Activated naive CD4-positive, alpha-beta T cell treated with anti-CD3 and anti-CD28 coated beads, Interleukin-2, amount 50 U/mL, for 16 hours (primary cell): ENCODE data around the gene CBLN3.
"Not testable (repeated sequence)": the region's sequence is repeated elsewhere in the genome, so short reads cannot be mapped to it uniquely, and the experiment has no call there.

ENCODE experiments used
- DNase-seq: peaks from one replicate; pipeline ENCODE4 v3.0.0-alpha.2; 2020

The CBLN3 gene

DNA sequence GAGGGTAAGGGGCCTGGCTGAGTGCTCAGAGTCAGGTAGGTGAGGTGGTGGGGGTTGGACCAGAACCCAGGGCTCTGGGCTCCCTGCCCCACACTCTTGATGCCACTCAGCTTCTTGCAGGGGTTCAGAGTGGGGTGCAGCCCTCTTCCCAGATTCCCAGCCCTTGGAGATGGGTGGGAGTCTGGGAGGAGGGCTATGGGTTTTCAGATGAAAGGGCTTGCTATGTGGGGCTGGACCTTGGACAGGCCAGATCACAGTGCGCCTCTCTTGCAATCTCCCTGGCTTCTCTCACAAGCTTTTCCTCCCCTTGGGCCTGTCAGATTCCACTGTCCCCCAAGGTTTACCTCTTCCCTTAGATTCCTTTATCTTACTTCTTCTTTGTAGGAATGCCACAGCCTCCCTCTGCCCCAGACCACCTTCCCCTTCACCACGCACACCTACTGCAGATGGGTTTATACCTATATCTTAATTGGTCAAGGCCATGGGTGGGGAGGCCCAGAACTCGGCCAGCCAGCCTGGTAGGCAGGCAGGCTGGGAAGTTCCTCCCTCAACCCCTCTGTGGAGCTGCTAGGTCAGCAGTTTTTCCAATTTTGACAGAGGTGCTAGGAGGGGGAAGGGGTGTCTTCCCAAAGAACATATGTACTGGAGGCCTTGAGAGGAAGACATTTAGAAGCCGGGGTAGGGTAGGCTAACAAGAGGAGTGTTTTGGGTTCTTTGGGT, 29.3 kb downstream of the CBLN3 start:
- no peak for DNase-seq

DNA sequence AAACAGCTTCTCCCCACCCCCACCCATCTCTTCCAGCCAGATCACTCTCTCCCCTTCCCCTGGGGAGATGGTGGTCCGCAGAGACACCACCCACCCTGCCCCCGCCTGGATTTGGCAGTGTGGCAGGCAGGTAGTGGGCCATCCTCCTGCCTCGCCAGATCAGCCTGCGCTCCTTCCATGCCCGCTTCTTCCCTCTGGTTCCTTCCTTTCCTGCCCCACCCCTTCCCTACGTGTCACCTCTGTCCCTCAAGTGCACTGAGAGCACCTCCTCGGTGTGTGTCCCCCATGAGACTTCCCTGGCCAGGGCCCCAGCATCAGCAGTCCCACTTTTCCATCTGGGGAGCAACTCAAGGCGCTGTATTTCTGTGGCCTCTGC, 30.0 kb downstream of the CBLN3 start:
- no peak for DNase-seq

DNA sequence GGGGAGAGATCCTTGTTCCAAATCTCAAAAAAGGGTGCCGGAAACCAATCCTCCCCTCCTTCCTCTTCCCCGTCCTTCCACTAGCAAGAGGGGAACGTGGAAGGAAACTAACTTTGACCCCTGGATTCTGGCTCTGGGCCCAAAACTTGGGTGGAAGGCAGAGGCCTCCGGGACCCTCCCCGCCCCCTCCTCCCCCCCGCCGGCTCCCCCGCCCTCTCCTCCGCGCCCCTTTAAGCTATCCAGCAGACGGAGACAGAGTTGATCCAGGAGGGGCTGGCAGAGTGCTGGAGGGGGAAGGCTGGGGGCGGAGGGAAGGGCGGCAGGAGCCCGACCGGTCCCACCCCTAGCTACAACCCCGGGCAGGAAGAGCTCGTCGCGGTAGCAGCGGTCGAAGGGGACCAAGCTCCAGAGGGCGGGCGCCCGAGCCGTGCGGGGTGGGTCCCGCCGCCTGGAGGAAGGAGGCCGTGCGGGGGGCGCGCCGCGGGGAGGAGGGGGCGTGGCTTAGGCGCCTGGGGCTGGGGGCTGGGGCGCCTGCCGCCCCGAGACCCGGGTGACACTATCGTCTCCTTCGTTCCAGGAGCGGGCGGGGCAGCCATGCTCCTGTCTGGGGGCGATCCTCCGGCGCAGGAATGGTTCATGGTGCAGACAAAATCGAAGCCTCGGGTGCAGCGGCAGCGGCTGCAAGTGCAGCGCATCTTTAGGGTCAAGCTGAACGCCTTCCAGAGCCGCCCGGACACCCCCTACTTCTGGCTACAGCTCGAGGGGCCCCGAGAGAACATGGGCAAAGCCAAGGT, 30.6 kb downstream of the CBLN3 start, which contains the start of gene NYNRIN:
NYNRIN (plus strand) TSS at position 351 of the 794 bp plus-strand sequence; CDS start at position 595, 244 bp downstream.
- DNase-seq: peak; percentile 47

DNA sequence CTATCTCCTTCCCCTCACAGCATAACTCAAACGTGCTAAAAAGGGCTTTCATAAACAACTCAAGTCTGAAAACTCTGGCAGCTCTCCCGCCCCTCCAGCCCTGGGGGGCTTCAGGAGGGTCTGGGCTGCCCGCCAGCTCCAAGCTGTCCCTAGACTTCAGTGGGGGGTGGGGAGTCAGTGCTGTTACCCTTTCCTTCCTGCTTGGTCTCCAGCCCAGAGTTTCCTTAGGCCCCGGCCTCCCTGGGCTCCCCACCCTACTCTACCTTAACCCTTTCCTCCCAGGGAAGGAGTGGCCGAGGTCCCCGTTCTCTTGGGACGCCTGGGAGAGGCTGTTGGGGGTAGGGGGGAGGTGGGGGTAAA, 31.2 kb downstream of the CBLN3 start:
- DNase-seq: no peak

DNA sequence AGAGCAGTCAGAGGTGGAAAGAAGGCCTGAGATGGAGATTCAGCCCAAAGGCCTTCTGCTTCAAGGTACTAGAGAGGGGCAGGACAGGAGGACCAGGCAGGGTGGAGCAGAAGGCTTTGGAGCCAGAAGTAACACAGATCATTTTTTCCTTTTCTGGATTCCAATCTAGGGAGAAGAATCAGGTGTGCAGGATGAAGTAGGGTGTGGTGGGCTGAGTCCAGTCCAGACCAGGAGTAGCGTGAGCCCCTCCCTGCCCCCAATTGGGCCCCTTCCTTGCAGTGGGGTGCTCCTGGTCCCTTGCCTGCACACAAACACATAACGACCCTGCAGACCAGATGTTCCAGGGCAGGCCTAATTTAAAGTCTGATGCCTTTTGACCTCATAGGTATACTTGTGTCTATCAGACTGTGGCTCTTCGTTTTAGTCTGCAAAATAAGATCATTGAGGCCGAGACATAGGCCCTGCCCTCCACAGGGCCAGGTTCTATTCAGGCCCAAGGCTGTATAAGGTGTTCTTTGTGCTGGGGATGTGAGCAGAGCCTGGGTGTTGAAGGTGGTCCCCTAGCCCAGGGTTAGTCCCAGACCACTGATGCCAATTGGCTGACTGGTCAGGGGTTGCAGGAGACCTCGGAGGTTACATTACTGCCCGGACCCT, 31.7 kb downstream of the CBLN3 start:
- DNase-seq: no peak

DNA sequence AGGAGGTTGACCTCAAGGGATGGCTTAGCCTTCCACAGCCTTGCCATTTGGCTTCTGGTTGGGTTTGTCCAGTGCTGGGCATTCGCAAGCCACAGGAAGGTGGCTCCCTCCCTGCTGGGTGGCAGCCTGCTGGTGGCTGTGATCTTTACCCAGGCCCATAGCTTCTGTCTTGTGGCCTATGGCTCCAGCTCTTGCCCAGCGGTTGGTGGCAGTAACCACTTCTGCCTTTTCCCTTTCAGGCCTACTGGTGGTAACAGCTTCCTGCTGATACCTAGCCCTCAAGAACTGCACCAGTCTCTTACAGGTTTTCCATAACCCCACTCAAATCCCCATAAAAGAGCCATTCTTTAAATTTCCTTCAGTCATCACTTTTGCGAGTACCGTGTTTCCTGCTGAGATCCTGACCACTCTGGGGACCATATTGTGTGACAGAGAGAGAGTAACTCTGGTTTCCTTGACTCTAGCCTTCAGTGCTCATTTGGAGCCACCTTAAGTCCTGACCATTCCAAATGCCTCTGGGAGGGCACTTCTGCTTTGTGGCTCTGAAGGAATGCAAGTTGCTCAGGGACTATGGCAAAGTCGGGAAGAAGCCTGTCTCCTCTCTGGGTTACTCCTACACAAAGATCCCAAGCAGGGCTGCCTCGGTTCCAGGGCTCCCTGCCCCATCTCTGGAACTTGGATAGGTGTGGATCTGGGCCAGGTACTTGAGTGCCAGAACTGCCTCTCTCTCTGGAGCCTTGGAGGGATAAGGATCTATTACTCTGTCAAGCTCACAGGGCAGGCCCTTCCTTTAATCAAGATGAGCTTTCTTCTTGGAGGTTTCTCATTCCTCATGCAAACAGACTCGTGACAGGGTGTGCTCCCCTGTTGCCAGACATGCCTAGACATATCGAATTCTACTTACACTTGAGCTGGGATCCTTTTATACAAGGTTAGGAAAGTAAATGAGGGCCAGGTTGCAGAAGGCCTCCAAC, 33.6 kb downstream of the CBLN3 start:
- no peak for DNase-seq

DNA sequence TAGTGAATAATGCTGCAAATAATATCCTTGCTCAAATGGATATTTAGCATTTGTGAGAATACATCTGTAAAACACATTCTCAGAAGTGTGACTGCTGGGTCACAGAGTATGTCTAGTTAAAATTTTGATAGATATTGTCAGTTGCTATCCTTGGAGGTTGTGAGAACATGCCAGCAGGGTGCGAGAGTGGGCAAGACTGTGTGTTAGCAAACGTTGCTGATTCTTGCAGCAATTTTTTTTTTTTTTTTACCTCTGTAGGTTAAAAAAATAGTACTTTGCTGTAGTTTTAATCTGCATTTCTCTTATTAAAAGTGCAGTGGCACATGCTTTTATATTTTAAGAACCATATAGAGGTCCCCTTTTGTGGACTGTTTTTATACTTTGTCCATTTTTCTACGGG, 35.2 kb downstream of the CBLN3 start:
- DNase-seq: no peak

DNA sequence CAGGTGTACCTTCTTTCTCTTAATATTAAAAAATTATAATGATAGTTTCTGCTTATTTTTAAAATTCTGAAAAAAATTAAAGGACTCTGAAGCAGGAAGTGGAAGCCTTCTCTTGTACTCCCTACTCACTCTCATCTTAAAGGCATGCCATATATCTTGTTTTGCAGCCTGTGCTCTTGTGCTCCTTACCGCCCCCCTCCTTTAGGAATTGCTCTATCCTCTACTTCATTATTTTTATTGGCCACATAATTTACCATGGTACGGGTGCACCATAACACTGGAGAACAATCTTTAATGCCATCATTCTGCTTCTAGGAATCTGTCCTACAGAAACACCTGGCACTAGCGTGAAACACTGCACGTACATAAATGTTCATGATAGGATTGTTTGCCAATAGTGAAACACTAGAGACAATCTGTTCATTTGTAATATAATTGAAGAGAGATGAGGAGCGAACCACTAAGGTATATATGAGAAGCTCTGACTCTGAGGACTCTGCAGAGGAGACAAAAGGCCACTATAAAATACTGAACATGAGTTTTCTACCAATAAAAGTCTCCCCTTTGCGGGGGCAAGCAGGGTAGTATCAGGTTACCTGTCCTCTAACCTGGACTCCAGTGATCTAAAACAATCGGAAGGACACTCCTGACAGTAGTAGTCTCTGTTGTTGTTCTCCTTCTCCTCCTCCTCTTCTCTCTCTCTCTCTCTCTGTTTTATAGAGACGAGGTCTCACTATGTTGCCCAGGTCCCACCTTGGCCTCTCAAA, 37.0 kb downstream of the CBLN3 start:
- DNase-seq: no peak

DNA sequence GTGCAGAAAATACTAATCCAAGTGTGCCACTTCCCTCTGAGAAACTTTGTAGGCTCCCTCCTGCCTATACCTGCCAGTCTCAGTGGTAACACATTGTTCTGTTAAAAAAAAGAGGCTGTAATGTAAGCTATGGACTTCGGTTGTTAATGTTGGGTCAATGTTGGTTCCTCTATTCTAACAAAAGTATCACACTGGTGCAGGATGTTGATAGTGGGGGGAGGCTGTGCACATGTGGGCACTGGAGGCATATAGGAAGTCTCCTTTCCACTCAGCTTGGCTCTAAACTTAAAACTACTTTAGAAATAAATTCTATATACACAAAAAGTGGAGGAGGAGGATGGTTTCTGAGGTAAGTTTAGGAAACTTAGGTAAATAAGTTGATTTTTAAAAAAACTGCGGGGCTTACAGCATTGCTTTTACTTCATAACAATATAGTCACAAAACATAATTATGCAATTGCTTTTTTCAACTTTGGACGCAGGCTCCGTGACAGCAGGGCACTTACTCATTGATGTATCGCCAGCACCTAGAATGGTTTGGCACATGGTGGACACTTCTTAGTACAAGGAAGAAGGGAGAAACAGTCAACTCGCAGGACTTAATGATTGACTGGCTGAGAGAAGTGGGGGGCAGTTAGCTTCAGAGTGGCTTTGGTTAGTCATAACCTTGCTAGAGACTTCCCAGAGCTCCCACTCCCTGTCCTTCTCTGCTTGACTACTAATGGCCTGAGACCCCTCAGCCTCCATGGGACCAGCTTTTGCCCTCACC, 38.6 kb downstream of the CBLN3 start:
- DNase-seq: no peak

DNA sequence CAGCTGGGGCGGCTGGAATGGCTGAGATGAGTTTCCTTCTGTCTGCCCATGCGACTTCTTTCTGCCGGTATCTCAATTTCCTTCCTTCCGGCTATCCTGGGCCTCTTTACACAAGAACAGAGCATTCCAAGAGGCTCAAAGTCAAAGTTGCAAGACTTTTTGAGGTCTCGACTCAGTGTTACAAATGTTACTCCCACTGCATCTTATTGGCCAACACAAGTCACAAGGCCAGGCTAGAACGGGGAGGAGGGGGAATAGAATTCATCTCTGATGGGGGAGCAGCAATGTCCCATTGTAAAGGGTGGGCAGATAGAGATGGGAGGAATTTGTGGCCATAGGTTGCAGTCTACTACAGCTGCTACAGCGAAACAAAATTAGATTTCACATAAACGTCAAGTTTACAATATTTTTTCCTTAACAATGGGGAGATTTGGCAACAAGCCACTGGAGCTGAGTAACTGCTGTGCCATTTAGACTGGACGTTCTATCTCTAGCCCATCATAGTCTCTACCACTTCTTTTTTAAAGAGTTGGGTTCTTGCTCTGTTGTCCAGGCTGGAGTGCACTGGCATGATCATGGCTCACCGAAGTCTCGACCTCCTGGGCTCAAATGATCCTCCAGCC, 40.1 kb downstream of the CBLN3 start:
- DNase-seq: no peak

DNA sequence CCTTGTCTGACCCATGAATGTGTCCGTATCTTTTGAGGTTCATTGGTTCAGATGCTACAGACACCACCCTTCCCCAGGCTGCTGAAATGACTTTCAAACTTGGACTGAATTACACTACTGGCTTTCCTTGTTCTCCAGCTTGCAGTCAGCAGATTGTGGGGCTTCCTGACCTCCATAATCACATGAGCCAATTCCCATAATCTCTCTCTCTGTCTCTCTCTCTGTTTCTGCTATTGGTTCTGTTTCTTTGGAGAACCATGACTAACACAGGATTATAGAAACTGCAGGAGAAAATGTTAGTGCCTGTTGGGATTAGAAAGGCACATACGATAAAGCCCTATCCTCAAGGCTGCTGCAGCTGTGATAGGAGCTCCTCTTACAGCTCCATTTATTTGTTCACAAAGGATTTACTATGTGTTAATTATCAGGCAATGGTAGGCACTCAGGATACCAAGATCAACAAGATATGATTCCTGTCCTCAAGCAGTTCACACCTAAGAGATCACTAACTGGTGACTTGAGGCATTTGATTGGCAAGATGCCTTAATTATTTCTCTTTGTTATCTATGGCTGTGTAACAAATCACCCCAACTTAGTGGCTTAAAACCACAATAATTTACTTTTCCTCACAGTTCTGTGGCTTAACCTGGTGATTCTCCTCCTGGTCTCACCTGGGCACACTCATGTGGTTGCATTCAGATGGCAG, 40.8 kb downstream of the CBLN3 start:
- DNase-seq: no peak

DNA sequence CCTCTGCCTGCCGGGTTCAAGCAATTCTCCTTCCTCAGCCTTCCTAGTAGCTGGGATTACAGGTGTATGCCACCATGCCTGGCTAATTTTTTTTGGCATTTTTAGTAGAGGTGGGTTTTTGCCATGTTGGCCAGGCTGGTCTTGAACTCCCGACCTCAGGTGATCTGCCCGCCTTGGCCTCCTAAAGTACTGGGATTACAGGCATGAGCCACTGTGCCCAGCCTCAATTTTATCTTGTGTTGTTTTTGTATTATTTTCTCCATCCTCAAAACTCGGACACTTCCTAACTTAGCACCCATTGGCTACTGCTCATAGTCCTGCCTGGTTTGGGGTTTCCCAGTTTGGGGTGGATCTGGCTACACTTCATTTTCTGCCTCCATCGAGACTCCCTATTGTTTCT, 41.9 kb downstream of the CBLN3 start:
- not testable (repeated sequence) for DNase-seq

DNA sequence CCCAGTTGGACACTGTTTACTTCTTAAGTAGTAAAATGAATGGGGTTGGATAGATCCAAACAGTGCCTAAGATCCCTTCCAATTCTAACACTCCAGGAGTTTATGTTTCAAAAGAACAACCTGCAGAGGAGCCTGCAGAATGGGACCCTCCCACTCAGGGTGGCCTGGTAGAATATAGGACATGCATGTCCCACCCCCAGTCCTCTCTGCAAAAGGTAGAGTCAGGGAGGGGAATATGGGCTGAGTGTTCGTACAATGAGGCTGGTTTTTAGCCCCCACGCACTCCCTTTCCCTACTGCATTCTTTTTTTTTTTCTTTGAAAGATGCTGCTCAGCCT, 42.5 kb downstream of the CBLN3 start:
- no peak for DNase-seq

DNA sequence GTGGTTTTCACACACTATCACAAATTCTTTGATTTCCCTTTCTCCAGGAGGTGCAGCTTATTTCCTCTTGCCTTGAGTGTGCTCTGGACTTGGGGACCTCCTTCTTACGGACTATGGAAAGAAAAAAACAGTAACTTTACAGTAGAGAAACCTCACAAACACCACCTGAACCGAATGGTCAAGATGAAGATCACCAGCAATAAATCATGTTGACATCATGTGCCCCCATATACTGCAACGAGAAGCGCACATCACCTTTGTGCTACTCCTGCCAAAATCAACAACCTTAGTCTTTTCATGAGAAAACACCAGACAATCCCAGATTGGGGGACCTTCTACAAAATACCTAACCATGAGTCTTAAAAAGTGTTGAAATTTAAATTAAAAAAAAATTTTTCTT, 43.9 kb downstream of the CBLN3 start:
- DNase-seq: no peak

DNA sequence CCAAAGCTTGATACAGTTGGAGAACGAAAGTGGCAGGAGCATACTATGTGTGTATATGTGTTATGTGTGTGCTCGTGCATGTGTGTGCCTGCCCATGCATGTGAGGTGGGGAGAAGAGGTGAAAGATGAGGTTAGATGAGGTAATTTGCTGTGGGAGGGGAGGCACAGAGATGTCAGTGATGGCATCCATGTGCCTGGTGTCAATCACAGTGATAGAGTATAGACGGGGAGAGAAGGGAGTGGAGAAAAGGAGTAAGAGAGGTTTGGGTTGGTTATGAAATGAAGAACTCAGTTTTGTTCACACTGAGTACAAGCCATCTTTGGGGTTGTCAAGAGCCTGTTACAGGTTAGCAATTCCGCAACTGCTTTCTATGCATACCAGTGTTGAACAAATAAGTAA, 45.3 kb downstream of the CBLN3 start:
- no peak for DNase-seq

DNA sequence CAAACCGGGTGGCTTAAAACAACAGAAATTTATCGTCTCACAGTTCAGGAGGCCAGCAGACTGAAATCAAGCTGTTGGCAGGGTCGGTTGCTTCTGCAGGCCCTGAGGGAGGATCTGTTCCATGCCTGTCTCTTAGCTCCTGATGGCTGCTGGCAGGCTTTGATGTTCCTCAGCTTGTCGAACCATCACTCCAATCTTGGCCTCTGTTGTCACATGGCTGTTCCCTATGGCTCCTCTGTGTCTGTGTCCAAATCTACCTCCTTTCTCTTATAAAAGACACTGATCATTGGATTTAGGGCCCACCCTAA, 47.5 kb downstream of the CBLN3 start:
- no peak for DNase-seq

DNA sequence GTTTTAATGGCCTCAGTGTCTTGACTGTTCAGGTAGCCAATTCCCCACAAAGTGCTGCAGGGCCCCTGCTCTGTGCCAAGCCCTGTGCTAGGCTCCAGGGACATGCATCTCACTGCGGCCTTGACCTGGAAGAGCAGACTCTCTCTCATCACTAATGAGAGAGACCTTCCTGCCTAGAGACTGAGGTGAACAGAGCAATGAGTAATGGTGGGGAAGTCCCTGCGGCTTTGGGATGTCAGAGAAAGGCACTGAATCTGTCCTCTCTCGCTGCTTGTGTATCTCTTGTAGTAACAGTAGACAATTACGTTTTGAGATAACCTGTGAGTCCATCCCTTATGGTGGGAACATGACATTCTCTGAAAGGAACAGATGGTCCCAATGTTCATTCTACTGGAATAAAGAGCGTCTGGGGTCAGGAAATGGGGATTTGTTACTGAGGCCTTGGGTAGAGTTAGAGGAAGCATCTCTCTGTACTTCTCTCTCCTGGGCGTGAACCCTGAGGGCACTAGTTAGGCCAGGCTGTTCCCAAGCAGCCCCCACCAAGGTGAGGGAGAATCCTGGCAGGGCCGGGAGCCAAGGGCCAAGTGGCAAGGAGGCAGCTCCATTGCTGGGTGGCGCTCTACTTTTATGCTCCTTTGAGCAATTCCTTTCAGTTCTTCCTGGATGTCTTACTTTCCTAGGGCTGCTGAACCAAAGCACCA, 48.0 kb downstream of the CBLN3 start:
- no peak for DNase-seq

DNA sequence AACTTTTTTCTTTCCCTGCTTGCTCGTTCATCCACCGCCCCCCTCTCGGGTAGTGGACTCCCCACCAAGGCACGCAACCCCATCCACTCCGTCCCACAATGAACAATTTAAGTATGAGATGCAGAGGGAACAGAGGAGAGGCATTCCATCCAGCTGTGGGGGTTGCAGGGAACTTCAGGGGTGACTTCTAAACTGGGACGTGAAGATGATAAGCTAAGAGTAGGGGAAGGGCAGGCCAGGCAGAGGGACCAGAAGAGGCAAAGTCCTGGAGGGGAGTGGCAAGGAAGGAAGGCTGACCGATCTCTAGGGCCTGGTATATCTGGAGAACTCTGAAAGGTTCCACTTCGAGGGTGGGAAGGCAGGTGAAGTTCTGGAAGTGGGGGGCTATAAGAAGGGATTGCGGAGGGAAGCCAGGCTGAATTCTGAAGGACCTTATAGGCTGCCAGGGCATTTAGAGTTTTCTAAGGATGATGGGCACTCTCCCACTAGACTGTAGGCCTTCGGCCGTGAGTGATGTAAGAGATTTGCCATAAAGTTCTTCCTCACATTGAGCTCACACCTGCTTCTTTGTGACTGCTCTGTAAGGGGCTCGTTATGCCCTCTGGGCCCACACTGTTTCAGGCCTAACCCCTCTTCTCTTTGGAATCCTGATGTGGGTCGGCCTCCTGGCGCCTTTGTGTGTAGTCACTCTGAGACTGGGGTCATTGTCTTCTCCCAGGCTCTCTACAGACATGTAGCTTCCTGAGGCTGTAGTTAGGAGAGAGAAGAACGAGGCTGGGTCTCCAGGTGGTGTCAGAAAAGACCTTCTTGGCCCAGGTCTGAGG, 49.3 kb downstream of the CBLN3 start:
- DNase-seq: no peak
